Renal pelvis (tissue), 12 donors: ENCODE data around the gene DYDC1. TPM values are rescaled to one million over a fixed set of nuclear protein-coding genes. Genes with fewer than 3 reads are reported as not detected.
"Not testable (repeated sequence)": the region's sequence is repeated elsewhere in the genome, so short reads cannot be mapped to it uniquely, and the experiment has no call there.

ENCODE experiments used
- DNase-seq: peaks from one replicate; pipeline ENCODE4 v3.0.0-alpha.2; 2013
- long read RNA-seq, 16 experiments: transcript quantifications; one replicate each; lab custom pipeline, GENCODE V29; 2026
- polyA plus RNA-seq, 3 donors: library from polyadenylated mRNA; unstranded; fragments of 120-200 nt; gene quantifications; one replicate each; pipeline ENCODE4 v1.2.1, GENCODE V29; 2013; ENCODE audit not compliant: insufficient read length in 3 of 3

The DYDC1 gene
- polyA plus RNA-seq: under 1 TPM; 0.23 to 0.64 (median 0.31) TPM
- long read RNA-seq, donor 1: 0 reads
- long read RNA-seq, donor 2: 0 reads
- long read RNA-seq, donor 3: 0 reads
- long read RNA-seq, donor 4: 0 reads
- long read RNA-seq, donor 5: 0 reads
- long read RNA-seq, donor 6: 0 reads
- long read RNA-seq, donor 7, partial matches to known transcripts: 68 of 175 reads
- long read RNA-seq, donor 7, other reads (novel, unspliced or antisense): 107 of 175 reads
- long read RNA-seq, donor 8: 0 reads
- long read RNA-seq, donor 9: 0 reads
- long read RNA-seq, donor 10: 0 reads
- long read RNA-seq, donor 11: 0 reads
- long read RNA-seq, donor 12, partial matches to known transcripts: 158 of 275 reads
- long read RNA-seq, donor 12, other reads (novel, unspliced or antisense): 117 of 275 reads
- long read RNA-seq, donor 13: 0 reads
- long read RNA-seq, donor 14: 0 reads
- long read RNA-seq, donor 15: 0 reads
- long read RNA-seq, donor 16: 0 reads

GRCh38 chr10:80356563-80356988 is at the start of gene DYDC1, which contains the start of gene DYDC2:
DYDC1 (minus strand) TSS chr10:80356755; CDS start chr10:80352601, 4,154 bp downstream.
DYDC2 (plus strand) TSS chr10:80356781; CDS start chr10:80362444, 5,663 bp downstream.
- peak; percentile 82 for DNase-seq

- DNase-seq: no peak
Observed at GRCh38 chr10:80406204-80406603, 49.6 kb upstream of the DYDC1 start.

- no peak for DNase-seq
Observed at GRCh38 chr10:80405626-80406025, 49.1 kb upstream of the DYDC1 start.

DNA sequence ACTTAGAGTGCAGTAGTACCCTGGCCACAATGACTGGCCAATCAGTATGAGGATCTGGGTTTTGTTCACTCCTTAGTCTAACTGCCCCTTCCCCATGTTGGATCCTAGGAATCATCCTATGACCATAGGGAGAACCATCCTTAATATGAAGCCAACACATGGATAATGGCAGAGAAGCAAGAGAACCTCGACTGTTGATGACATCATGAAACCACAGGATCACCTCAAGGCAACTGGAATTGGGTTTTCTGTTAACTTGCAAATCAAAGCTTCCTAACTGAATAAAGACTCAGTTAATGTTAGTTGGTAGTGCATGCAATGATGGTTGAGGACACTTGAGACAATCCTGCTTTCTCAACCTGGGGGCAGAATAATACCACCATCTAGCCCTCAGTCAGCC is 48.5 kb upstream of the DYDC1 start:
- DNase-seq: no peak

DNA sequence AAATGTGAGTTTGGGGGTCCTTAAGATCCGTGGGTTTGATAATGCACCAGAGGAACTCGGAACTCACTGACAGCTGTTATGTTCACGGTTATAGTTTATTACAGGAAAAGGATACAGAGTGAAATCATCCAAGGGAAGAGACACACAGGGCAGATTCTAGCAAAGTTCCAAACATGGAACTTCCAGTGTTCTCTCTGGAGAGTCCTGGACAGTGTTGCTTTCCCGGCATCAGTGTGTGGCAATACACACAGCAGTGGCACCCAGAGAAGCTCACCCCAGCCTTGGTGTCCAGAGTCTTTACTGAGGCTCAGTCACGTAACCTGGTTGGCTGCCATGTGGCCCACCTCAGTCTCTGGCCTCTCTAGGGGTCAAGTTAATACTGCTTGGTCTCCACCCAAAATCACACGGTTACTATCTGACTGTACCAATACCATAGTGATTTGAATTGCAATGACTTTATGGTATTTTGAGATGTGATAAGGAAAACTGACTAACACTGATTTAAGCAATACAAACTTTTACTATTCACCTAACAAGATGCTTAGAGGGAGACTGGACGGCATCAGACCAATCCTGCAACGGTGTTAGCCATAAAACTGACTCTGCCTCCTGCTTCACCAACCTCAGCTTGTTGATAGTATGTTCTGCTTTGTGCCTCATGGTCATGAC is 43.7 kb upstream of the DYDC1 start:
- DNase-seq: no peak

GRCh38 chr10:80397014-80397413 is 40.5 kb upstream of the DYDC1 start:
- no peak for DNase-seq

DNA sequence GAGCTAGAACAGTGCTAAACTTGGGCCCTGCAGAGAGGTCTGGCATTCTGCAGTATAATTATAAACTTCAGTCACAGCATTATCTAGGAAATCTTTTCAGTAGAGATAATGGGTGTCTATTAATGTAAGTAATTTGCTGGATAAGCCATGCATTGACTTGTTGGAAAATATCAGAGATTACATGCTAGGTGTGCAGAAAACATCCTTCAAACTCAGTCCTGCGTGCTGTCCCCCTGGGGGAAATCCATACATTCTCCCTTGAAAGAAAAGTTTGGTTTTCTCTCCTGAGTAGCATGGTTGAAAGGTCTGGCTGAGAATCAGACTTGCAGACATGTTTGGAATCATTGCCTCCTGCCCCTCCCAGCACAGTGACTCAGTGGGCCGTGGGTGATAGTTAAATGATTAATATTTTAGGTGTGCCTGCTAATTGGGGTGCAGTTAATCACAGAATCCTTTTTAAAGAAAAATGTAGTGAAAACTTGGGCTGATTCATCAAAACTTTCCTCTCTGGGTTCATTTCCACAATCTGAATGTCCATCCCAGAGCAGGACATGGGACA is 37.9 kb upstream of the DYDC1 start:
- no peak for DNase-seq

DNA sequence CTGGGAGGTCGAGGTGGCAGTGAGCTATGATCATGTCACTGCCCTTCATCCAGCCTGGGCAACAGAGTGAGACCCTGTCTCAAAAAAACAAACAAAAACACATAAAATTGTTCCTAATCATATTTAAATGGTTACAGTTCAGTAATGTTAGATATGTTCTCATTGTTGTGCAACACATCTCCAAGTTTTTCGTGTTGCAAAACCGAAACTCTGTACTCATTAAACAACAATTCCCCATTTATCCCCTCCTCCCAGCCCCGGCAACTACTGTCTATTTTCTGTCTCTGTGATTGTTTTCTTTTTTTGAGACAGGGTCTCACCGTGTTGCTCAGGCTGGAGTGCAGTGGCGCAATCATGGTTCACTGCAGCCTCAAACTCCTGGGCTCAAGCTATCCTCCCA is 35.7 kb upstream of the DYDC1 start:
- no peak for DNase-seq

DNA sequence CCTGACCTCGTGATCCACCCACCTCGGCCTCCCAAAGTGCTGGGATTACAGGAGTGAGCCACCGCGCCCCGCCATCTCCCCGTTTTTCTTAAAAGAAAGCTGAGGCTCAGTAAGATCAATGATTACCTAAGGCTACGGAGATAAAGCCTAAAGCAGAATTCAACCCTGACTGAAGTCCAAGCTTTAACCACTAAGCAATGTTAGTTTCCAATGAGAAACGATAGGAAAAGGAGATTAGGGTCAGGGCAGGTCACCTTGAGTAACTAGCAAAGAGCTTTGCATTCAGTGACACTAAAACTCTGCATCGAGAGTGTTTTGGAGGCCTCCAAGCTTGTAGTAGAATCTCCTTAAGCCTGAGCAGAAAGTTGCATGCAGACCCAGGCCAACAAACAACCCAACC is 34.2 kb upstream of the DYDC1 start:
- no peak for DNase-seq

GRCh38 chr10:80382989-80383388 is 26.4 kb upstream of the DYDC1 start:
- peak; percentile 44 for DNase-seq

GRCh38 chr10:80380185-80380584 is 23.6 kb upstream of the DYDC1 start:
- no peak for DNase-seq

DNA sequence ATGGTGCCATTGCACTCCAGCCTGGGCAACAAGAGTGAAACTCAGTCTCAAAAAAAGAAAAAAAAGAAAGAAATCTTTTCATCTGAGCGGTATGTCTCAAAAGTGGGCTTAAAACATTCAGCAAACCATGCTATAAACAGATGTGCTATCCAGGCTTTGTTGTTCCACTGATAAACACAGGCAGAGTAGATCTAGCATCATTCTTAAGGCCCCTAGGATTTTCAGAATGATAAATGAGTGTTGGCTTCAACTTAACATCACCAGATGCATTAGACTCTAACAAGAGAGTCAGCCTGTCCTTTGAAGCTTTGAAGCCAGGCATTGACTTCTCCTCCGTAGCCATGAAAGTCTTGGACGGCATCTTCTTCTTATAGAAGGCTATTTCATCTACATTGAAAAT is 23.1 kb upstream of the DYDC1 start:
- DNase-seq: no peak

GRCh38 chr10:80373502-80373901 is 16.9 kb upstream of the DYDC1 start:
- DNase-seq: no peak

DNA sequence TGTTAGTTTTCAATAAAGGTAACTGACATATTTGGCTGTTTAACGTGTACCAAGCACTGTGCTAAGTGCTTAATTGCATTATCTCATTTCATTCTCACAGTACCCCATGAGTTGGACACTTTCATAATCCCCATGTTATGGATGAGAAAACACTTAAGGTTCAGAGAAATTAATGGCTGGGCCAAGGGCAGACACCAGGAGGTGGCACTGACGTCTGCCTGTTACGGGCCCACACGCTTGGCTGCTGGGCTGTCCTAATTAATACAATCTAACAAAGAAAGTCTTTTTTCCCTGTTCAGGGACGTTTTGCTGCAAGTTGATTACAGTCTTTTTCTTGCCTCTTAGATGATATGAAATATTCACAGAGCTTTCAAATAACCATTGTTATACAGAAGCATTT is 16.1 kb upstream of the DYDC1 start:
- DNase-seq: no peak

- no peak for DNase-seq
Observed at GRCh38 chr10:80371467-80371866, 14.9 kb upstream of the DYDC1 start.

DNA sequence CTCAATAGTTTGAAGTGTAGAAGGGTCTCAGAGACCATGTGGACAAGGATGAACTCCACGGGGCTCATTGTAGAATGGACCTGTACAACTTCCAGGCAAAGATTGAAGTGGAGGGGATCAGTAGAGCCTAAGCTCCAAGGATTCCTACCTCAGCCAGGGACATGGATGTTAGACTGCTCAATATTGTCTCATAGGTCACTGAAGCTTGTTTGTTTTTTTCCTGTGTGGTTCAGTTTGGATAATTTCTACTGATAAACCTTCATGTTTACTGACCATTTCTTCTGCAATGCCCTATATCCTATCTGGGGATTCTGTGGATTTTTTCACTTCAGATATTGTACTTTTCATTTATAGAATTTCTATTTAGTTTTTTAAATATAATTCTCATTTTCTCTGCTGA is 9.0 kb upstream of the DYDC1 start:
- no peak for DNase-seq

DNA sequence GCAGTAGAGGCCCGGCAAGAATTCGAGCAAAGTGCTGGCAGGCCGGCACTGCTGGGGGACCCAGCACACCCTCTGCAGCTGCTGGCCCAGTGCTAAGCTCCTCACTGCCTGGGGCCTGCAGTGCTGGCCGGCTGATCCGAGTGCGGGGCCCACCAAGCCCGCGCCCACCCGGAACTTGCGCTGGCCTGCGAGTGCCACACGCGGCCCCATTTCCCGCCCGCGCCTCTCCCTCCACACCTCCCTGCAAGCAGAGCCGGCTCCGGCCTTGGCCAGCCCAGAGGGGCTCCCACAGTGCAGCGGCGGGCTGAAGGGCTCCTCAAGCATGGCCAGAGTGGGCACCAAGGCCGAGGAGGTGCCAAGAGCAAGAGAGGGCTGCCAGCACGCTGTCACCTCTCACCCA is 3.1 kb upstream of the DYDC1 start:
- DNase-seq: no peak

DNA sequence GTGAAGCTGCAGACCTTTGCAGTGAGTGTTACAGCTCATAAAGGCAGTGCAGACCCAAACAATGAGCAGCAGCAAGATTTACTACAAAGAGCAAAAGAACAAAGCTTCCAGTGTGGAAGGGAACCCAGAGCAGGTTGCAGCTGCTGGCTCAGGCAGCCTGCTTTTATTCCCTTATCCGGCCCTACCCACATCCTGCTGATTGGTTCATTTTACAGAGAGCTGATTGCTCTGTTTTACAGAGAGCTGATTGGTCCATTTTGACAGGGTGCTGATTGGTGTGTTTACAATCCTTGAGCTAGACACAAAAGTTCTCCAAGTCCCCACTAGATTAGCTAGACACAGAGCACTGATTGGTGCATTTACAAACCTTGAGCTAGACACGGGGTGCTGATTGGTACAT is 2.4 kb upstream of the DYDC1 start:
- DNase-seq: not testable (repeated sequence)

DNA sequence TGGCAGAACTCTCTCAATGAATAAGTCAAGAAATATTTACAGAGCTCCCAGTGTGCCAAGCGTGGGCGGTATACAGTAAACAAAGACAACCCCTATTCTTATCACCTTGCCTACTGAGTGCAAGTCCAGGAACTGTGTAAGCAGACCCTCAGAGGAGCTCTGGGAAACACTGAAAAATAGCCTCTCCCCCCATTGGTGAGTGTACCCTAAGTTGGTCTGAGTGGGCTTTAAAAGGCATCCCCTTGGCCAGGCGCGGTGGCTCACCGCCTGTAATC is 1.2 kb upstream of the DYDC1 start:
- no peak for DNase-seq

DNA sequence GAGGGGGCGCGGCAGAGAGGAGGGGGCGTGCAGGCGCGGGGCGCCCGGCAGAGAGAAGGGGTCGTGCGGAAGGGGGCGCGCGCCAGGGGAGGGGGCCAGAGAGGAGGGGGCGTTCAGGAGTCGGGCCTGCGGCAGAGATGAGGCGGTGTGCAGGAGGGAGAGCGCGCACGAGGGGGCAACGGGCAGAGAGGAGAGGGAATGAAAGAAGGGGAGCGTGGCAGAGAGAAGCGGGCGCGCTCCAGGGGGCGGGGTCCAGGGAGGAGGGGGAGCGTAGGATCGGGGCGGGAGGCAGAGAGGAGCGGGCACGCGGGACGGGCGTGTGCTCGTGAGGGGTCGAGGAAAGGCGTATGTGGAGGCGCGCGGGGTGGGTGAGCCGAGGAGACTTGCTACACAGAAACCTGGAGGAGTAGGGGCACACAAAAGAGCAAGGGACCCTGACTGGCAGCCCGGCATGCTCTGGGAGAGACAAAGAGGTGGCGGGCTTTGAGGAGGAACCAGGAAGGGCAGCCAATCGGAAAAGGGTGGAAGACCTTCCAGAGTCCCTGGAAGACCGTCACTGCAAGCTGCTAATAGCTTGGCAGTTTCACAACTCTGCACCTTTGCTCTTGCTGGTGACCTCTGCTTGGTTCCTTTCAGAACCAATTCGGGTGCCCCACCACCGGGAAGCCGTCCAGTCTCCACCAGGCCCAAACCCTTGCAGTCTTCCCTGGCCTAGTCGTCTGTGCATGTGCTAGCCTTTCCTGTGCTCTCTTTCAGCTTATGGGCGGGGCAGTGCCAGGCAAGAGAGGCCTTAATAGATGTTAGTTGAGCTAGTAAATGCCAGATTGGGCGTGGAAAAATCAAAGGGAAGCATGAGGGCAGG is 665 bp upstream of the DYDC1 start:
- DNase-seq: peak; percentile 55

DNA sequence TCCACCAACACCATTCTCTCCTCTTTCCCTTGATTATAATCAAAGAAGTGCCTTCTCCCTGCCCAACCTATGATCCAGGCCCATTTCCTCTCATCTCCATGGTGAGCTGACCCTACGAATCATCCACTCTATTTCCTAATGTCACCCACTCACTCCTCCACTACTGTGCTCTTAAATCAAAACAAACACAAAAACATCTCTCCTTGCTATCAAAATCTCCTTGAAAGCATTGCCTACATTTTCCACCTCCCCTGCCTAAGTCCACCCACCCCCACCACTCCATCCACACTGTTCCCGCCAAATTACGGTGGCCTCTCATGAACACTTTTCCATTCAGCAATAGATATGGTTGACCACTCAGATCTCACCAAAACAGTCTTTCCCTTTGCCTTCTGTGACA is 5.3 kb downstream of the DYDC1 start:
- DNase-seq: no peak

DNA sequence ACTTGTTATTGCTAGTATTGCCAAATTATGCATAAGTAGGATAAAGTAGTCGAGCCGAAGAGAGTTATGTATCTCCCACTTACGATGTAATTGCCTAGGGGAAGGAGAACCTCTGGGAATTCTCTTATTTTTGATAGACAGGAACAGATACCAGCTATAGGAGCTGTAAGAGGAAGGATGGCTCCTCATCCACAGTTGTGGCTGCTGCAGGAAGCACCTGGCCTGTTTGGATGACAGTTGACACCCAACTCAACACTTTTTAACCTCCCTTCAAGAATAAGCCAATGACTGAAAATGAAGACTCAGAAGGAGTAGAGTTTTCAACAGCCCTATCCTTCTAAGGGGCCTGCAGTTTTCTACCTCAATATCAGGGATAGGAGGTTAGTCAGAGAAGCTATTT is 6.3 kb downstream of the DYDC1 start:
- no peak for DNase-seq
